ENCODE data around the gene CCDC141.

The CCDC141 gene

DNA sequence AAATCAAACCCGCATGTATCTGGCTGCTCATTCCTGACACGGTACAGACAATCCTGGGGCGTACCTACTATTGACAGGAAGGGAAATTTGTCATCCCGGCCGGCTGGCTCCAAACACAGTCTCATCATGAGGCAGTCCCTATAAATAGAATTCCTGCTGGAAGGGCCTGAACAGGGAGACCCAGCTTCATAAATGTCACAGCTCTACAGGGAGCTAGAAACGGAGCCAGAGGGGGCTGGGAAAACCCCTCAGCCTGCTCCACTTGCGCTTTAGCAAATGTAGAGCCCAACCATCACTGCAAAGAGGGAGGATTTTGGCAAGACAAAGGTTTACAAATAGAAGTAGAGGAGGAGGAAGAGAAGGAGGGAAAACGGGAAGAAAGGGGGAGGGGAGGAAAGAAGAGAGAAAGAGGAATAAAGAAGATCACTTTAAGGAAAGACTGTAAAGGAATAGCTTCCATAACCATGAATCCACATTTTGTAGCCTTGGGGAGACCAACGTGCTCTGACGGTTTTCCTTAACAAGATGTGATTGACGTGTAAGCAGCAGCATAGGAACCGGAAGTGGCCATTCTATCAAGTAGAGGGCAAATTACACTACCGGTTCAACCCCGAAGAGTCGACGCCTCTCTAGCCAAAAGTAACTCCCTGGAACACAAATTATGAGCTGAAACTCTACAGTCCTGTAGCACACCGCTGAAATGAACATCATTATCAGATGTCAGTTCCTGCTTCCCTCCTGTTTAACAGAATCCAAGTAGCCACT, 185.9 kb downstream of the CCDC141 start:
- DNase-seq, result no peak

GRCh38 chr2:178863130-178863855, 186.6 kb downstream of the CCDC141 start:
- DNase-seq, result no peak

GRCh38 chr2:178860551-178860950, 189.4 kb downstream of the CCDC141 start:
- DNase-seq, result no peak

- no peak for DNase-seq
Measured at GRCh38 chr2:178859730-178860129, 190.2 kb downstream of the CCDC141 start.

- DNase-seq, result no peak
Measured at GRCh38 chr2:178858896-178859625, 190.9 kb downstream of the CCDC141 start.

- DNase-seq, result no peak
Measured at GRCh38 chr2:178855151-178855550, 194.8 kb downstream of the CCDC141 start.

- no peak for DNase-seq
Measured at GRCh38 chr2:178848335-178848734, 201.6 kb downstream of the CCDC141 start.

- no peak for DNase-seq
Measured at GRCh38 chr2:178846458-178846802, 203.5 kb downstream of the CCDC141 start.

GRCh38 chr2:178845566-178846457, 204.1 kb downstream of the CCDC141 start:
- DNase-seq, result no peak

GRCh38 chr2:178844701-178845100, 205.2 kb downstream of the CCDC141 start:
- DNase-seq, result no peak

DNA sequence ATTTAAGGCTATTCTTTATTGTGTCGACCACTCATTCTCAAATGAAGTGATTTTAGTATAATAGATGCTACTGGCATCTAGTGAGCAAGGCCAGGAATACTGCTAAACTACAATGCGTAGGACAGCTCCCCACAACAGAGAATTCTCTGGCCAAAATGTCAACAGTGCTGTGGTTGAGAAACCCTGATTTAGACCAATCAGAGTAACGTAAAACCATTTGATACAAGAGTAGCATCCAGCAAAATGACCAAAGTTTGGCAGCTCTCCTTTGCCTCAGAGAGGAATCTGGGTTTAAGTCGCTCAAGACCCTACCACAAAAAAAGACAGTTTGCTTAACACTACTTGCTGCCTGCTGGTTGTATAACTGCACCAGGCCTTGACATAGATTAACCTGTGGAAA, 205.7 kb downstream of the CCDC141 start:
- DNase-seq, result no peak

GRCh38 chr2:178843697-178844096, 206.2 kb downstream of the CCDC141 start:
- no peak for DNase-seq

DNA sequence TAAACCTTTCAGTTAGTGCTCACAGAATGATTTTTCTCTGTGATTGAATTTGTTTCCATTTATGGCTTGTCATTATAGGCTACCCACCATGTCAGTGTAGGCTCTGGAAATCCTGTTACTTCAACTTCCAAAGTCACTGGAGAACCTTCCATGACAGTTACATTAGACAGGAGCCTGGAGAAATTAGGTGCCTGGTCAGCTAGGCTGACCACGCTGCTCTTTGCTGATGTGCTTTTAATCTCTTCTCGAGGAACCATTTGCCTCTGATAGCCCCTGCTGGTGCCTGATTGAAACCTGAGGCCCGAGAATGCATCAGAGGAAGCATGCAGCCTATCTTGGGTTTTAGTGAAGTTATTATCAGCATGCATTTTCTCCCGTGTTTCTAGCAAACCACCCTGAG, 213.1 kb downstream of the CCDC141 start:
- no peak for DNase-seq

DNA sequence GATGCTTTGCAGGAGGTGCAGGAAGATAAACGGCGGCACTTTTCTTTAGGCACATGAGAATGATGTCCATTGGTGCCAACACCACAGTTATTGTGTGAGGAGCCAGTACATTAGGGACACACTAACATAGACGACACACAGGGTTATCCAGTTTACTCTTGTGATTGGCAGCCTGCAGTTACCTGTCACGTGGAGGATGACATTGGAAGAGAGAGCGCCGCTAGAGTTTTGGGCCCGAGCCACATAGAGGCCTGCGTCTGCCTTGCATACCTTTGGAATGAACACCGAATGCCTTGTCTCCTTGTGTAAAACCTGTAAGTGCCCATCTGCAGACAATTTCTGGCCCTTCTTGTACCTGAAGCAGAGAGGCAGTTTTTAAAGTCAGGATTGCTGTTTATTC, 215.9 kb downstream of the CCDC141 start:
- no peak for DNase-seq

DNA sequence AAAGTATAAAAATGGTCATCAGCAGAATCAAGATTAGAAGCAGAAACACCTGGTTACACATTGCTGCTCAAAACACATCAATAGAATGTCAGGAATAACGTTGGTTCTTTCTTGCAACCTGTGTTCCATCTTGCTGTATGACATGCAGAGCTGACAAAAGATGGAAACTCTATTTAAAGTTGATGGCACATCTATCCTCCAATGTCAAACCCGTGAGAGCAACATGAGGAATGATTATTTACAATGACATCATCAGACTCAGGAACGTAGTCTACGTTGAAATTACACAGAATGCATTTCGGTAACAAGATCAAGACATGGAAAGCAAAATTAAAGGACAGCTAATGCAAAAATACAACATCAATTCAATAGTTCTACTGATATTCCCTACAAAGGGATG, 216.6 kb downstream of the CCDC141 start:
- no peak for DNase-seq

DNA sequence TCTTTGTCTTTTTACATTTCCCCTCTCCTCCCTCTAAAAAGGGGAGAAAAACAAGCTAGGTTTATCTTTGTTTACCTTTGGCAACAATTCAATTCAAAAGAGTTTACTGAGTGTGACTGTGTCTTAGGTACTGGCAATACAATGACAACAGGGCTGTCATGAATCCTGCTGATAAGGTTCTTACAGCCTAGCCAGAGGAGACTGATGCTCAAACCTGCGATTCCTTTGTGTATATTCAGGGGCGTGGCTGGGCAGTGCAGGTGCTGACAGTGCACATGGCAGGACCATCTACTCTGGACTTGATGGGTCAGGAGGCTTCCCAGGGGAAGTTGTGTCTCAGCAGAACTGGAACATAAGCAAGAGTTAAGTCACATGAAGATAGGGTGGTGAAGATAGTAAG, 219.5 kb downstream of the CCDC141 start:
- DNase-seq, result no peak

DNA sequence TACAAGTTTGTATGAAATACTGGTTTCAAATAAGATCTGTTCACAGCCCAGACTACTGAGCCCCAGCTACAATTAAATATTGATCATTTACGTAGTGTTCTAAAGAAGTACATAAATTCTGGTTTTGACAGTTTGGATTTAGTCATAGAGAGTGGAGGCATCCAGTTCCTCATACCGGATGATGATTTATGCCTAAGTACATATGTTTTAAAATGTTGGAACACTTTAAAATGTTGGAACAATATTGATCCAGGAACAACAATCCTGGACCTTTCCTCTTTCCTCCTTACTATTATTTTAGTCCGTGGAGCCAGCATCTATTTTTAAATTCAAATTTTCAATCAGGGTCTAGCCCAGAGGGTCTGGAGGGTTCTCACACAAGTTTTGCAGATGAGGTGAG, 220.0 kb downstream of the CCDC141 start:
- no peak for DNase-seq

DNA sequence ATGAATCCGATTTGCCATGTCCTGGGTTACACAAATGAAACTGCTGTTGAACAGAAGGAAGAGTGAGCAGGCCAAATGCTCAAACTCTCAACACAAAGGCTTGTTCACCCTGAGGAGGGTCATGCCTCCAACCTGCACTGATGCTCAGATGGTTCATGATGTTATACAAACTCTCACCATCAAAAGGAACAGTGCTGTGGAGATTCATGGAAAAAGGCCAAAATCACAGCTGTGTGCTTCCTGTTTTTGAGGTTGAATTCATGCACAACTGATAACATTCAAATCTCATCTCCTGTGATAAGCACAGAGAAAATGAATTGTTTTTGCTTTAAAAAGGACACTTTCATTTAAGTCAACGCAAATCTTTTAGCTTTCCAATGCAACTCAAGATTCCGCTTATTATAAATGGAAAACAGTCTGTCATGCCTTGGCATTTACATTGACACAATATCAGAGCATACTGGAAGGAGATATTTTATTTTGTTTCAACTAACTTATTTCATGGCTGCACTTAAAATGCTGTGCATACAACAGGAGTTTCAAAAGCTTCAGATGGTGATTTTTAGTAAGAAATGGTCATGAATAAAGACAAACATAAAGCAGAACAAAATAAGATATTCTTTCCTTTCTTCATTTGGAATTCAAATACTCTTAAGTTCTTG, 220.5 kb downstream of the CCDC141 start:
- no peak for DNase-seq

- DNase-seq, result no peak
Measured at GRCh38 chr2:178828486-178828881, 221.5 kb downstream of the CCDC141 start.

DNA sequence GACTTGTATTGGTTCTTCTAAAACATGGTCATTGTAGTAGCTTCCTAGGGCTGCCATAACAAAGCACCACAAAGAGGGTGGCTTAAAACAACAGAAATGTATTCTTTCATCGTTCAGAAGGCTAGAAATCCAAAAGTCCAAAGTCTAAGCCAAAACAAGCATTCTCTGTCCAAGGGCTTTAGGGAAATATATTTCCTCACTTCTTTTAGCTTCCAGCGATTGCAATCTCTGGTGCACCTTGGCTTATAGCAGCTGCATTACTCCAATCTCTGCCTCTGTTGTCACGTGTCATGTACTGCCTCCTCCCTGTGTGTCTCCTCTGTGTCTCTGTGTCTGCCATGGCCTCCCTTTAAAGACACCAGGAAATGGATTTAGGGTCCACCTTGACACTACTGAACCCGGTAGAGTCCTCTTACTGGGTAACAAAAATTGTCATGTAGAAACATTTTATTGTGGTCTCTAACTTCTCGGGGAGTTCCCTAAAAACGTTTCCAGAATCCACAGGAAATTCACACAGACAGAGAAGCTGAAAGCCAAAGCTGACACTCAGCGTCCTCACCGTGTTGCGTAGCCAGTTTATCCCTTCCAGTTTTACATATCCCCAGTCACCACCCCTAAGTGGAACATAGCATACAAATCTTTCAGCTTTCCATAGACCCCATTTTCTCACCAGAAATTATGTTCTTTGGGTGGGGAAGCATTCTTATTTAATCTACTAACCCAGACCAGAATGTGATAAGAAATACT, 222.0 kb downstream of the CCDC141 start:
- no peak for DNase-seq

DNA sequence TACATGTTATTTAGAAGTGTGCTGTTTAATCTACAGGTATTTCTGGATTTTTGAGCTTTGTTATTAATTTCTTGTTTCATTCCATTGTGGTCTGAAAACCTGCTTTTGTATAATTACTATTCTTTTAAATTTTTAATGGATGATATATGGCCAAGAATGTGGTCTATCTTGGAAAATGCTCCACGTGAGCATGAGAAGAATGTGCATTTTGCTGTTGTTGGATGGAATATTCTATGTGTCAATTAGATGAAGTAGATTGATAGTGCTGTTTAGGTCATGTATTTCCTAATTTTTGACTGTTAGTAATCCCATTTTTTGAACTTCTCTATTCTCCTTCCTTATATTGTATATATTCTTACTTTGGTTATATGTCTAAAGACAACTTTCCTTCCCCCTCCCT, 222.8 kb downstream of the CCDC141 start:
- no peak for DNase-seq

DNA sequence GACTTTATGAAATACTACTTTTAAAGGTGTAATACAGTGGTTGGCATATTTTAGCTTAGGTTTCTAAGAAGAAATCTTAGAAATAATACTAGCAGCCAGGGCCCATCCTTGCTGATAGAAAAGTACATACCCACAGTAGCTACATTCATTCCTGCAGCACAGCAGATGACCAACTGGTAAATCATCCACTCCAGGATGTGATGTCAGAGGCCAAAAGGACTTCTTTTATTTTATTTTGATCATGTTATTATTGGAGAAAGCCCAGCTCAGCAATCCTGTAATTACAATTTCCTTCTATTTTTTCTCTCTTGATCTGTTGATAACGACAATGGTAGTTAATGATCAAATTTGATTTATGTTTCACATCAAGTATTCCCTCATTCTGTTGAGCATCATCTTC, 224.8 kb downstream of the CCDC141 start:
- DNase-seq, result no peak
